Measurements from ENCODE around the gene PTPRO. TPM values are rescaled to one million over a fixed set of nuclear protein-coding genes. Genes with fewer than 3 reads are reported as not detected.

PTPRO gene
- polyA plus RNA-seq, 1 donor (not counting 4 experiments of a cell fraction or from before 2014, with no cell fraction given) = 0.17 TPM

DNA sequence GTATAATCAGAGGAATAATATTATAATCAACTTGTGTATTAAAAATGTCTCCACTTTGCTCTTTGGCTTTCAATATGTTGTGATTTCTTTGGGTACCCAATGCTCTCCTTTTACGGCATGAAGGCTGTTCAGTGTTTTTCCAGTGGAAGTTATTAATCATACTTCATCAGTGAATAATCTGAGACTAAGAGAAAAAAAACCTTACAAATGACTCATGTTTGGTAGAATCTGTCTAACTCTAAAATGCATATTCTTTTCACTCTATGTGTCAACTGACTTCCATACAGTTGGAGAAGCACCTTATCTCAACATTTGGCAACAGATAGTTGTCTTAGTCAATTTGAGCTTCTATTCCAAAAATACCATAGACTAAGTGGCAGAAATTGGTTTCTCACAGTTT, 82.2 kb downstream of the PTPRO start:
- Histone ChIP-seq H3K4me3 (ENCODE audit: control insufficient read depth in 2 of 3, extremely low read depth in 1 of 3, insufficient read depth in 2 of 3, low read depth in 1 of 3, low read length in 3 of 3) (no peak overlapping the region), H3K79me2 (ENCODE audit: control insufficient read depth, insufficient read depth, low read length) (no peaks in the 10 kb centered on the region), H3K9me1 (ENCODE audit: control insufficient read depth, extremely low read depth, insufficient read depth, low read length) (no peaks in the 10 kb centered on the region), H3K27me3 (ENCODE audit: control insufficient read depth, extremely low read depth, insufficient read depth, low read length) (no peaks in the 10 kb centered on the region), H3K27ac (ENCODE audit: control insufficient read depth, insufficient read depth, low read length) (no peak overlapping the region), H4K20me1 (ENCODE audit: control insufficient read depth, extremely low read depth, insufficient read depth, low read length) (no peaks in the 10 kb centered on the region), H3K4me1 (ENCODE audit: control insufficient read depth, extremely low read depth, insufficient read depth, low read length) (peaks cover 4% of the 10 kb centered on the region), H2AFZ (ENCODE audit: control insufficient read depth, low read length) (no peak overlapping the region), H3K9me3 (ENCODE audit: control insufficient read depth, low read depth, low read length) (no peaks in the 10 kb centered on the region), H3K4me2 (ENCODE audit: control insufficient read depth, extremely low read depth, insufficient read depth, low read depth, low read length) (no peak overlapping the region), H3K9ac (ENCODE audit: control insufficient read depth, extremely low read depth, insufficient read depth, low read length) (no peak overlapping the region), H3K36me3 (ENCODE audit: control insufficient read depth in 2 of 2, extremely low read depth in 1 of 2, insufficient read depth in 2 of 2, low read length in 2 of 2) (no peaks in the 10 kb centered on the region)
- dilution Hi-C loops (cut with MboI; ENCODE audit: extremely low pct_ligation_motif_present, low sequenced_read_pairs) = no loop called here
- DNase-seq (ENCODE audit: low read depth, low spot score) (no peak), FAIRE-seq (peak; percentile 60)
- TF ChIP-seq EZH2 (IDR thresholded peaks at IDR 0.05; ENCODE audit: low read length) = no peak
- TF ChIP-seq, protein P1, sequence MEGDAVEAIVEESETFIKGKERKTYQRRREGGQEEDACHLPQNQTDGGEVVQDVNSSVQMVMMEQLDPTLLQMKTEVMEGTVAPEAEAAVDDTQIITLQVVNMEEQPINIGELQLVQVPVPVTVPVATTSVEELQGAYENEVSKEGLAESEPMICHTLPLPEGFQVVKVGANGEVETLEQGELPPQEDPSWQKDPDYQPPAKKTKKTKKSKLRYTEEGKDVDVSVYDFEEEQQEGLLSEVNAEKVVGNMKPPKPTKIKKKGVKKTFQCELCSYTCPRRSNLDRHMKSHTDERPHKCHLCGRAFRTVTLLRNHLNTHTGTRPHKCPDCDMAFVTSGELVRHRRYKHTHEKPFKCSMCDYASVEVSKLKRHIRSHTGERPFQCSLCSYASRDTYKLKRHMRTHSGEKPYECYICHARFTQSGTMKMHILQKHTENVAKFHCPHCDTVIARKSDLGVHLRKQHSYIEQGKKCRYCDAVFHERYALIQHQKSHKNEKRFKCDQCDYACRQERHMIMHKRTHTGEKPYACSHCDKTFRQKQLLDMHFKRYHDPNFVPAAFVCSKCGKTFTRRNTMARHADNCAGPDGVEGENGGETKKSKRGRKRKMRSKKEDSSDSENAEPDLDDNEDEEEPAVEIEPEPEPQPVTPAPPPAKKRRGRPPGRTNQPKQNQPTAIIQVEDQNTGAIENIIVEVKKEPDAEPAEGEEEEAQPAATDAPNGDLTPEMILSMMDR (optimal IDR thresholded peaks at IDR 0.05 in 1 of 3, IDR thresholded peaks at IDR 0.05 in 1 of 3, conservative IDR thresholded peaks at IDR 0.05 in 1 of 3; ENCODE audit: extremely low read depth in 1 of 3, insufficient read depth in 2 of 3, low read length in 3 of 3) = no peak

DNA sequence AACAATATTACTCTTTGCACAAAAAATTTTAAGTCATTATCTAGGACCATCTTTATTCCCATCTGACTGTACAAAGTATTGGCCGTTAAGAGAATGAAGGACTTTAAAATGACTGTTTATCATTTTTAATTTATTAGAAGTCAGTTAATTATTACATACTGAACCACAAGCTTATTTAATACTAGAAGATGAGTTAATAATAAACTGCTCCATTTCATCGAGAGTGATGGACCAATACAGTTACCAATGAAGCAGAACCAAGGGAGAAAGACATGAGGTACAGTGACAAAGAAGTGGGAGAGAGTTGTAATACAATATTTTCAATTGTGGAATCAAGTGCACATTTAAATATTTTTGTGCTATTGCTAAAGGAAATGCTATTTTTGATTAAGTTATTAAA, 83.3 kb downstream of the PTPRO start:
- no peak for FAIRE-seq
- no peak overlapping the region for H3K27ac ChIP-seq (ENCODE audit: control insufficient read depth, insufficient read depth, low read length)
- H3K4me3 ChIP-seq (ENCODE audit: control insufficient read depth in 2 of 3, extremely low read depth in 1 of 3, insufficient read depth in 2 of 3, low read depth in 1 of 3, low read length in 3 of 3) = no peak overlapping the region
- no peak overlapping the region for H2AFZ ChIP-seq (ENCODE audit: control insufficient read depth, low read length)
- H3K27me3 ChIP-seq (ENCODE audit: control insufficient read depth, extremely low read depth, insufficient read depth, low read length) = no peaks in the 10 kb centered on the region
- no peak overlapping the region for H3K9ac ChIP-seq (ENCODE audit: control insufficient read depth, extremely low read depth, insufficient read depth, low read length)
- H3K79me2 ChIP-seq (ENCODE audit: control insufficient read depth, insufficient read depth, low read length) = no peaks in the 10 kb centered on the region
- H3K4me1 ChIP-seq (ENCODE audit: control insufficient read depth, extremely low read depth, insufficient read depth, low read length) = peaks cover 4% of the 10 kb centered on the region
- DNase-seq (ENCODE audit: low read depth, low spot score) = no peak
- H3K4me2 ChIP-seq (ENCODE audit: control insufficient read depth, extremely low read depth, insufficient read depth, low read depth, low read length) = no peak overlapping the region
- H3K9me3 ChIP-seq (ENCODE audit: control insufficient read depth, low read depth, low read length) = no peaks in the 10 kb centered on the region
- dilution Hi-C loops (cut with MboI; ENCODE audit: extremely low pct_ligation_motif_present, low sequenced_read_pairs) = no loop called here
- H3K9me1 ChIP-seq (ENCODE audit: control insufficient read depth, extremely low read depth, insufficient read depth, low read length) = no peaks in the 10 kb centered on the region
- TF ChIP-seq, protein P1 (optimal IDR thresholded peaks at IDR 0.05 in 1 of 3, IDR thresholded peaks at IDR 0.05 in 1 of 3, conservative IDR thresholded peaks at IDR 0.05 in 1 of 3; ENCODE audit: extremely low read depth in 1 of 3, insufficient read depth in 2 of 3, low read length in 3 of 3) = no peak
- no peak for TF ChIP-seq EZH2 (IDR thresholded peaks at IDR 0.05; ENCODE audit: low read length)
- H4K20me1 ChIP-seq (ENCODE audit: control insufficient read depth, extremely low read depth, insufficient read depth, low read length) = no peaks in the 10 kb centered on the region
- H3K36me3 ChIP-seq (ENCODE audit: control insufficient read depth in 2 of 2, extremely low read depth in 1 of 2, insufficient read depth in 2 of 2, low read length in 2 of 2) = no peaks in the 10 kb centered on the region

Data from keratinocyte (primary cell).